Smooth muscle cell (in vitro differentiated cells): Measurements from ENCODE around the gene PKN3. TPM values are rescaled to one million over a fixed set of nuclear protein-coding genes. Genes with fewer than 3 reads are reported as not detected.

Experiments used
- DNase-seq: peaks from one replicate; lab custom pipeline; 2025; ENCODE audit not compliant: unreplicated experiment; lab: John Stamatoyannopoulos, UW
- H2AFZ ChIP-seq: fragments of 200-600 bp; sonication (generic); 2 replicates; pipeline ENCODE4 v1.6.0; 2016; ENCODE audit warnings: antibody characterized with exemption, low read depth, mild to moderate bottlenecking
- H3F3A ChIP-seq: fragments of 200-600 bp; sonication (generic); 2 replicates; pipeline ENCODE4 v1.6.0; 2017; ENCODE audit warnings: antibody characterized with exemption, low read depth
- H3K27ac ChIP-seq: fragments of 200-600 bp; sonication (generic); 2 replicates; pipeline ENCODE4 v1.5.1; 2016; ENCODE audit warnings: low read depth, mild to moderate bottlenecking
- H3K27me3 ChIP-seq: fragments of 200-600 bp; sonication (generic); 2 replicates; pipeline ENCODE4 v1.6.1; 2016; ENCODE audit warnings: low read depth, mild to moderate bottlenecking
- H3K36me3 ChIP-seq: fragments of 200-600 bp; sonication (generic); 2 replicates; pipeline ENCODE4 v1.5.1; 2016; ENCODE audit warnings: low read depth
- H3K4me1 ChIP-seq: fragments of 200-600 bp; sonication (generic); 2 replicates; pipeline ENCODE4 v1.5.1; 2016; ENCODE audit warnings: low read depth
- H3K4me2 ChIP-seq: fragments of 200-600 bp; sonication (generic); 2 replicates; pipeline ENCODE4 v1.6.0; 2016; ENCODE audit warnings: mild to moderate bottlenecking
- H3K4me3 ChIP-seq: fragments of 200-600 bp; sonication (generic); 2 replicates; pipeline ENCODE4 v1.5.1; 2016; ENCODE audit warnings: mild to moderate bottlenecking
- H3K79me2 ChIP-seq: fragments of 200-600 bp; sonication (generic); 2 replicates; pipeline ENCODE4 v1.6.0; 2016; ENCODE audit warnings: low read depth, mild to moderate bottlenecking
- H3K9ac ChIP-seq: fragments of 200-600 bp; sonication (generic); 2 replicates; pipeline ENCODE4 v1.6.0; 2016; ENCODE audit warnings: low read depth
- H3K9me3 ChIP-seq: fragments of 200-600 bp; sonication (generic); replicated peaks from 2 replicates; pipeline ENCODE4 v1.5.1; 2016; ENCODE audit warnings: low read depth
- H4K20me1 ChIP-seq: fragments of 200-600 bp; sonication (generic); 2 replicates; pipeline ENCODE4 v1.6.0; 2016; ENCODE audit warnings: low read depth
- WGBS: methylation state at CpG from one replicate; pipeline ENCODE4 v1.1.7; 2016; ENCODE audit warnings: low lambda C conversion rate; 5-methylcytosine and 5-hydroxymethylcytosine counted together
- polyA plus RNA-seq: library from polyadenylated mRNA; unstranded; fragments of >200 nt; fragmentation: Nextera tagmentation; extraction: Ambion mirVana; gene quantifications from 2 replicates; pipeline ENCODE4 v1.2.1, GENCODE V29; 2016
- total RNA-seq: library from RNA; depleted of rRNA; stranded (reverse); fragments of >200 nt; gene quantifications from 2 replicates; pipeline ENCODE4 v1.2.3, GENCODE V29; 2014
- TF ChIP-seq, protein P1 (sequence below): fragments of 200-600 bp; sonication (generic); IDR thresholded peaks from 2 replicates; pipeline ENCODE4 v1.5.1; 2017; ENCODE audit warnings: borderline replicate concordance, mild to moderate bottlenecking, antibody characterized with exemption; ENCODE audit not compliant: insufficient read depth, poor library complexity, severe bottlenecking

PKN3 gene
- total and polyA plus RNA-seq, 2 experiments from 2014 or later, result 1.4 to 2.2 TPM

- H3K4me1 ChIP-seq, result no peaks in the 10 kb centered on the region
- H3K4me3 ChIP-seq, result peak overlapping the region; percentile 29
- TF ChIP-seq, protein P1, sequence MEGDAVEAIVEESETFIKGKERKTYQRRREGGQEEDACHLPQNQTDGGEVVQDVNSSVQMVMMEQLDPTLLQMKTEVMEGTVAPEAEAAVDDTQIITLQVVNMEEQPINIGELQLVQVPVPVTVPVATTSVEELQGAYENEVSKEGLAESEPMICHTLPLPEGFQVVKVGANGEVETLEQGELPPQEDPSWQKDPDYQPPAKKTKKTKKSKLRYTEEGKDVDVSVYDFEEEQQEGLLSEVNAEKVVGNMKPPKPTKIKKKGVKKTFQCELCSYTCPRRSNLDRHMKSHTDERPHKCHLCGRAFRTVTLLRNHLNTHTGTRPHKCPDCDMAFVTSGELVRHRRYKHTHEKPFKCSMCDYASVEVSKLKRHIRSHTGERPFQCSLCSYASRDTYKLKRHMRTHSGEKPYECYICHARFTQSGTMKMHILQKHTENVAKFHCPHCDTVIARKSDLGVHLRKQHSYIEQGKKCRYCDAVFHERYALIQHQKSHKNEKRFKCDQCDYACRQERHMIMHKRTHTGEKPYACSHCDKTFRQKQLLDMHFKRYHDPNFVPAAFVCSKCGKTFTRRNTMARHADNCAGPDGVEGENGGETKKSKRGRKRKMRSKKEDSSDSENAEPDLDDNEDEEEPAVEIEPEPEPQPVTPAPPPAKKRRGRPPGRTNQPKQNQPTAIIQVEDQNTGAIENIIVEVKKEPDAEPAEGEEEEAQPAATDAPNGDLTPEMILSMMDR, result peak; percentile 66
- H4K20me1 ChIP-seq, result no peaks in the 10 kb centered on the region
- peak overlapping the region; percentile 69 for H3K4me2 ChIP-seq
- H3K27me3 ChIP-seq, result no peaks in the 10 kb centered on the region
- no peaks in the 10 kb centered on the region for H3K79me2 ChIP-seq
- H3F3A ChIP-seq, result no peaks in the 10 kb centered on the region
- H3K9me3 ChIP-seq, result no peaks in the 10 kb centered on the region
- WGBS, result 18% methylated on average over 9 of the region's 9 CpGs
- no peak overlapping the region for H3K27ac ChIP-seq
- H3K36me3 ChIP-seq, result no peaks in the 10 kb centered on the region
- no peak overlapping the region for H3K9ac ChIP-seq
- H2AFZ ChIP-seq, result peak overlapping the region; percentile 58
- DNase-seq, result peak; percentile 25
Measured at GRCh38 chr9:128733256-128733655, 31.0 kb downstream of the PKN3 start.

DNA sequence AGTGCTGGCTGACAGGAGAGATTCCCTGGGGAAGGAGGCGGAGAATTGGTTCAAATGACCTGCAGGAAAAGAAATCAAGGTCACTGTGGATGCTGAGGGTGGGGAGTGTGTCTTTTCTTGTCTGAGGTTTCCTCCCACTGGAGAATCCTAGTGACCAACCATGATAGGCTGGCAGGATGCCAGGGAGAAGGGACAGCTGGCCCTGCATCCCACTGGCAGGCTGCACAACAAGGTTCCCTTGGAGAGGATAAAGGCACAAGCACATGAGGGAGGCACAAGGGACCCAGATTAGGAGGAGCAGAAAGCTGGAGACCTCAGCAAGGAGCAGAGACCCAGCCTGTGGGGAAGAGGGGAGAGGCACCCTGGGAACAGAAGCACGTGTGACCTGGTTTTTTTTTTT is 33.1 kb downstream of the PKN3 start:
- H3K27ac ChIP-seq, result no peak overlapping the region
- no peaks in the 10 kb centered on the region for H3K36me3 ChIP-seq
- H2AFZ ChIP-seq, result no peak overlapping the region
- H3K4me3 ChIP-seq, result no peak overlapping the region
- H3K9ac ChIP-seq, result no peak overlapping the region
- no peaks in the 10 kb centered on the region for H4K20me1 ChIP-seq
- no peaks in the 10 kb centered on the region for H3K4me1 ChIP-seq
- no peaks in the 10 kb centered on the region for H3F3A ChIP-seq
- DNase-seq, result no peak
- 86% methylated on average over 2 of the region's 2 CpGs for WGBS
- no peak overlapping the region for H3K4me2 ChIP-seq
- no peaks in the 10 kb centered on the region for H3K79me2 ChIP-seq
- H3K9me3 ChIP-seq, result no peaks in the 10 kb centered on the region
- TF ChIP-seq, protein P1, result no peak
- H3K27me3 ChIP-seq, result no peaks in the 10 kb centered on the region

- TF ChIP-seq, protein P1, result no peak
Measured at GRCh38 chr9:128742401-128742800, 40.1 kb downstream of the PKN3 start.

GRCh38 chr9:128743421-128743820 is 41.1 kb downstream of the PKN3 start:
- H3K4me1 ChIP-seq, result no peaks in the 10 kb centered on the region
- H3K4me3 ChIP-seq, result no peak overlapping the region
- H3K27me3 ChIP-seq, result no peaks in the 10 kb centered on the region
- no peak for DNase-seq
- no peak overlapping the region for H3K4me2 ChIP-seq
- no peak overlapping the region for H2AFZ ChIP-seq
- H4K20me1 ChIP-seq, result no peaks in the 10 kb centered on the region
- 100% methylated on average over 1 of the region's 1 CpG for WGBS
- H3K79me2 ChIP-seq, result no peaks in the 10 kb centered on the region
- H3K27ac ChIP-seq, result no peak overlapping the region
- no peak overlapping the region for H3K9ac ChIP-seq
- no peaks in the 10 kb centered on the region for H3K9me3 ChIP-seq
- H3F3A ChIP-seq, result no peaks in the 10 kb centered on the region
- TF ChIP-seq, protein P1, result no peak
- no peaks in the 10 kb centered on the region for H3K36me3 ChIP-seq

More at GRCh38 chr9:128742401-128742800, 40.1 kb downstream of the PKN3 start:
- H2AFZ ChIP-seq, result no peak overlapping the region
- H3F3A ChIP-seq, result no peaks in the 10 kb centered on the region
- no peak overlapping the region for H3K9ac ChIP-seq
- no peaks in the 10 kb centered on the region for H3K27me3 ChIP-seq
- H3K79me2 ChIP-seq, result no peaks in the 10 kb centered on the region
- no peak overlapping the region for H3K27ac ChIP-seq
- H3K9me3 ChIP-seq, result no peaks in the 10 kb centered on the region
- H3K4me3 ChIP-seq, result no peak overlapping the region
- 96% methylated on average over 20 of the region's 20 CpGs for WGBS
- H3K4me2 ChIP-seq, result no peak overlapping the region
- no peaks in the 10 kb centered on the region for H3K36me3 ChIP-seq
- no peaks in the 10 kb centered on the region for H3K4me1 ChIP-seq
- no peaks in the 10 kb centered on the region for H4K20me1 ChIP-seq
- DNase-seq, result no peak
